PC-3 (cell line): ENCODE data around the gene SFXN3. TPM values are rescaled to one million over a fixed set of nuclear protein-coding genes. Genes with fewer than 3 reads are reported as not detected.

Experiments
- ATAC-seq: fragments of 200-7000 bp; cut with Tn5 transposase; 2 replicates; pipeline ENCODE4 v1.9.1; 2020; ENCODE audit warnings: mild to moderate bottlenecking, moderate library complexity
- BruUV-seq: library from RNA; stranded (reverse); fragments of 400-500 nt; replicated peaks from 2 replicates; lab custom pipeline; 2021; lab: Mats Ljungman, UMichigan
- CTCF ChIA-PET: fragments of 300-600 bp; sonication (Branson Sonifier 250); formaldehyde crosslinking; loops from one replicate; lab custom pipeline; 2022; ENCODE audit warnings: antibody characterized with exemption; lab: Charles Lee
- POLR2A ChIA-PET: fragments of 300-600 bp; sonication (Branson Sonifier 250); formaldehyde crosslinking; loops from one replicate; lab custom pipeline; 2022; ENCODE audit warnings: antibody characterized with exemption; ENCODE audit not compliant: unreplicated experiment; lab: Charles Lee
- DNase-seq: peaks from one replicate; pipeline ENCODE4 v3.0.0-alpha.2; 2015
- H2AFZ ChIP-seq: fragments of 300-600 bp; sonication (generic); 2 replicates; pipeline ENCODE4 v1.6.0; 2016; ENCODE audit warnings: antibody characterized with exemption, low read length
- H3F3A ChIP-seq: fragments of 300-600 bp; sonication (generic); one replicate; pipeline ENCODE4 v1.6.0; 2017; ENCODE audit warnings: antibody characterized with exemption, low read length, control low read depth, mild to moderate bottlenecking; ENCODE audit not compliant: unreplicated experiment
- H3K27ac ChIP-seq: fragments of 300-600 bp; sonication (generic); 2 replicates; pipeline ENCODE4 v1.5.1; 2016; ENCODE audit warnings: mild to moderate bottlenecking, low read length
- H3K27me3 ChIP-seq: fragments of 300-600 bp; sonication (generic); 2 replicates; pipeline ENCODE4 v1.6.1; 2016; ENCODE audit warnings: low read length, mixed read lengths
- H3K36me3 ChIP-seq: fragments of 300-600 bp; sonication (generic); 2 replicates; pipeline ENCODE4 v1.6.1; 2016; ENCODE audit warnings: low read depth, mixed run types, low read length, mixed read lengths
- H3K4me1 ChIP-seq: fragments of 300-600 bp; sonication (generic); 2 replicates; pipeline ENCODE4 v1.5.1; 2016; ENCODE audit warnings: low read length; ENCODE audit not compliant: insufficient read depth
- H3K4me2 ChIP-seq: fragments of 300-600 bp; sonication (generic); 2 replicates; pipeline ENCODE4 v1.6.0; 2016; ENCODE audit warnings: low read length
- H3K4me3 ChIP-seq: fragments of 300-600 bp; sonication (generic); 2 replicates; pipeline ENCODE4 v1.5.1; 2016; ENCODE audit warnings: mild to moderate bottlenecking, low read length, mixed read lengths
- H3K79me2 ChIP-seq: fragments of 300-600 bp; sonication (generic); 2 replicates; pipeline ENCODE4 v1.6.1; 2017; ENCODE audit warnings: low read length, mixed read lengths
- H3K9ac ChIP-seq: fragments of 300-600 bp; sonication (generic); 2 replicates; pipeline ENCODE4 v1.6.0; 2016; ENCODE audit warnings: mild to moderate bottlenecking, low read length
- H3K9me2 ChIP-seq: fragments of 300-600 bp; sonication (generic); replicated peaks from 2 replicates; pipeline ENCODE4 v1.6.1; 2016; ENCODE audit warnings: mixed run types, low read length, mixed read lengths
- H3K9me3 ChIP-seq: fragments of 300-600 bp; sonication (generic); 2 replicates; pipeline ENCODE4 v1.6.1; 2016; ENCODE audit warnings: low read length, mixed read lengths
- H4K20me1 ChIP-seq: fragments of 300-600 bp; sonication (generic); 2 replicates; pipeline ENCODE4 v1.6.1; 2016; ENCODE audit warnings: low read length, mixed read lengths
- CTCF ChIP-seq: fragments of 300-600 bp; sonication (generic); conservative IDR thresholded peaks from 2 replicates; pipeline ENCODE4 v1.5.1; 2017; ENCODE audit warnings: antibody characterized with exemption, low read depth, mild to moderate bottlenecking, low read length
- EZH2 ChIP-seq: fragments of 300-600 bp; sonication (generic); IDR thresholded peaks from one replicate; pipeline ENCODE4 v1.6.1; 2017; ENCODE audit warnings: antibody characterized with exemption, mild to moderate bottlenecking, low read length; ENCODE audit not compliant: unreplicated experiment
- EZH2phosphoT487 ChIP-seq: fragments of 300-600 bp; sonication (generic); IDR thresholded peaks from 2 replicates; pipeline ENCODE4 v1.6.1; 2018; ENCODE audit warnings: mild to moderate bottlenecking, antibody characterized with exemption, low read length, borderline replicate concordance
- intact Hi-C: fragments of 100-400 bp; cut with micrococcal nuclease; formaldehyde crosslinking; loops from 2 replicates; pipeline ENCODE4 v1.9.0; 2023
- total RNA-seq: library from RNA; depleted of rRNA; stranded (reverse); fragments of >200 nt; gene quantifications from 2 replicates; pipeline ENCODE4 v1.2.3, GENCODE V29; 2014

The SFXN3 gene
- total RNA-seq, 1 experiment from 2014 or later: 46.7 TPM

GRCh38 chr10:101085846-101086245 lies 54.8 kb downstream of the SFXN3 start:
- ATAC-seq (no peak), DNase-seq (peak; percentile 40)
- Histone ChIP-seq H3K4me2 (no peak overlapping the region), H4K20me1 (no peaks in the 10 kb centered on the region), H3K4me1 (peaks cover 21% of the 10 kb centered on the region), H3F3A (no peaks in the 10 kb centered on the region), H3K36me3 (no peaks in the 10 kb centered on the region), H3K9ac (no peak overlapping the region), H3K27me3 (no peaks in the 10 kb centered on the region), H3K79me2 (no peaks in the 10 kb centered on the region), H2AFZ (no peak overlapping the region), H3K4me3 (no peak overlapping the region), H3K9me3 (no peaks in the 10 kb centered on the region), H3K9me2 (no peaks in the 10 kb centered on the region), H3K27ac (no peak overlapping the region)
- CTCF ChIA-PET: no interaction called here
- POLR2A ChIA-PET: no interaction called here
- TF ChIP-seq EZH2: no peak
- TF ChIP-seq EZH2phosphoT487: no peak
- no peak for TF ChIP-seq CTCF
- intact Hi-C loops: no loop called here
- BruUV-seq: no TSS peak

GRCh38 chr10:101087376-101087775 lies 56.3 kb downstream of the SFXN3 start:
- CTCF ChIA-PET: no interaction called here
- H3K36me3 ChIP-seq: no peaks in the 10 kb centered on the region
- H3K4me2 ChIP-seq: no peak overlapping the region
- DNase-seq (no peak), ATAC-seq (no peak)
- H3F3A ChIP-seq: peaks cover 6% of the 10 kb centered on the region
- H3K27me3 ChIP-seq: no peaks in the 10 kb centered on the region
- no peak overlapping the region for H3K27ac ChIP-seq
- H3K79me2 ChIP-seq: no peaks in the 10 kb centered on the region
- TF ChIP-seq EZH2phosphoT487: no peak
- no peak for TF ChIP-seq CTCF
- no peak for TF ChIP-seq EZH2
- POLR2A ChIA-PET: no interaction called here
- no TSS peak for BruUV-seq
- H3K9me3 ChIP-seq: no peaks in the 10 kb centered on the region
- no peak overlapping the region for H3K9ac ChIP-seq
- H3K9me2 ChIP-seq: no peaks in the 10 kb centered on the region
- H3K4me1 ChIP-seq: peaks cover 36% of the 10 kb centered on the region
- intact Hi-C loops: no loop called here
- H4K20me1 ChIP-seq: no peaks in the 10 kb centered on the region
- H2AFZ ChIP-seq: no peak overlapping the region
- no peak overlapping the region for H3K4me3 ChIP-seq

- peaks cover 42% of the 10 kb centered on the region for H3K4me1 ChIP-seq
- no TSS peak for BruUV-seq
- CTCF ChIA-PET: no interaction called here
- intact Hi-C loops: no loop called here
- H3K9me3 ChIP-seq: no peaks in the 10 kb centered on the region
- ATAC-seq (no peak), DNase-seq (no peak)
- H3K36me3 ChIP-seq: no peaks in the 10 kb centered on the region
- H3F3A ChIP-seq: peaks cover 6% of the 10 kb centered on the region
- no peak overlapping the region for H3K4me3 ChIP-seq
- TF ChIP-seq EZH2phosphoT487 (no peak), CTCF (no peak), EZH2 (no peak)
- H3K4me2 ChIP-seq: no peak overlapping the region
- H3K9me2 ChIP-seq: no peaks in the 10 kb centered on the region
- POLR2A ChIA-PET: no interaction called here
- H2AFZ ChIP-seq: no peak overlapping the region
- H3K9ac ChIP-seq: no peak overlapping the region
- no peaks in the 10 kb centered on the region for H3K27me3 ChIP-seq
- no peak overlapping the region for H3K27ac ChIP-seq
- H4K20me1 ChIP-seq: no peaks in the 10 kb centered on the region
- no peaks in the 10 kb centered on the region for H3K79me2 ChIP-seq
These were observed 56.9 kb downstream of the SFXN3 start for GRCh38 chr10:101087965-101088364.
